GM23338 (cell line): ENCODE results near the gene CDK14. TPM values are rescaled to one million over a fixed set of nuclear protein-coding genes. Genes with fewer than 3 reads are reported as not detected.

Source experiments
- ATAC-seq: fragments of 200-7000 bp; cut with Tn5 transposase; 3 replicates; pipeline ENCODE4 v1.9.1; 2020
- DNase-seq: peaks from one replicate; pipeline ENCODE4 v3.0.0-alpha.2; 2015; ENCODE audit warnings: low spot score
- H2AFZ ChIP-seq: fragments of 200-600 bp; sonication (generic); 2 replicates; pipeline ENCODE4 v1.8.0; 2016; ENCODE audit warnings: antibody characterized with exemption, mild to moderate bottlenecking, moderate library complexity
- H3F3A ChIP-seq: fragments of 200-600 bp; sonication (generic); replicated peaks from 2 replicates; pipeline ENCODE4 v1.8.0; 2017; ENCODE audit warnings: antibody characterized with exemption, mixed run types, low read depth
- H3K27ac ChIP-seq: fragments of 200-600 bp; sonication (generic); 2 replicates; pipeline ENCODE4 v1.6.1; 2016; ENCODE audit warnings: low read depth
- H3K27me3 ChIP-seq: fragments of 200-600 bp; sonication (generic); 2 replicates; pipeline ENCODE4 v1.8.0; 2016; ENCODE audit warnings: mild to moderate bottlenecking, mixed run types, moderate library complexity; ENCODE audit not compliant: insufficient read depth
- H3K36me3 ChIP-seq: fragments of 200-600 bp; sonication (generic); 2 replicates; pipeline ENCODE4 v1.8.0; 2016; ENCODE audit warnings: mild to moderate bottlenecking; ENCODE audit not compliant: insufficient read depth
- H3K4me1 ChIP-seq: fragments of 200-600 bp; sonication (generic); 2 replicates; pipeline ENCODE4 v1.8.0; 2016; ENCODE audit warnings: mild to moderate bottlenecking, moderate library complexity; ENCODE audit not compliant: insufficient read depth
- H3K4me2 ChIP-seq: fragments of 200-600 bp; sonication (generic); 2 replicates; pipeline ENCODE4 v1.7.1; 2017; ENCODE audit warnings: mixed run types
- H3K4me3 ChIP-seq: fragments of 200-600 bp; sonication (generic); 2 replicates; pipeline ENCODE4 v1.6.1; 2016; ENCODE audit warnings: mixed run types
- H3K79me2 ChIP-seq: fragments of 200-600 bp; sonication (generic); replicated peaks from 2 replicates; pipeline ENCODE4 v1.8.0; 2017; ENCODE audit warnings: mild to moderate bottlenecking; ENCODE audit not compliant: insufficient read depth
- H3K9me2 ChIP-seq: fragments of 200-600 bp; sonication (generic); 2 replicates; pipeline ENCODE4 v1.8.0; 2017; ENCODE audit not compliant: insufficient read depth
- H4K20me1 ChIP-seq: fragments of 200-600 bp; sonication (generic); replicated peaks from 2 replicates; pipeline ENCODE4 v1.8.0; 2017; ENCODE audit warnings: mild to moderate bottlenecking; ENCODE audit not compliant: insufficient read depth
- H3K27ac Mint-ChIP-seq: 2 replicates; pipeline ENCODE4 v1.8.0; 2020; ENCODE audit warnings: inconsistent platforms, mild to moderate bottlenecking, moderate library complexity, mixed read lengths
- H3K27me3 Mint-ChIP-seq: 3 replicates; pipeline ENCODE4 v1.8.0; 2022; ENCODE audit warnings: low read depth, mild to moderate bottlenecking, moderate library complexity, mixed read lengths, inconsistent platforms; ENCODE audit not compliant: insufficient read depth, poor library complexity
- H3K36me3 Mint-ChIP-seq: 3 replicates; pipeline ENCODE4 v1.8.0; 2021; ENCODE audit warnings: low read depth, mild to moderate bottlenecking, inconsistent platforms, moderate library complexity, mixed read lengths
- H3K4me1 Mint-ChIP-seq: 3 replicates; pipeline ENCODE4 v1.8.0; 2020; ENCODE audit warnings: mild to moderate bottlenecking, inconsistent platforms, mixed read lengths
- H3K4me3 Mint-ChIP-seq: 3 replicates; pipeline ENCODE4 v1.8.0; 2021; ENCODE audit warnings: moderate library complexity, mild to moderate bottlenecking, inconsistent platforms, mixed read lengths
- H3K9me3 Mint-ChIP-seq: 3 replicates; pipeline ENCODE4 v1.8.0; 2020; ENCODE audit warnings: moderate library complexity, mild to moderate bottlenecking, inconsistent platforms, mixed read lengths
- CREB1 ChIP-seq: fragments of 250-450 bp; sonication (Bioruptor Pico); IDR thresholded peaks from 2 replicates; pipeline ENCODE4 v1.5.0; 2020; ENCODE audit warnings: low read depth, mild to moderate bottlenecking, moderate library complexity
- CTCF ChIP-seq, 2 experiments: fragments of 200-600 bp in 1 of 2; sonication (generic) in 1 of 2; conservative IDR thresholded peaks; 2 replicates each; pipeline versions ENCODE4 v1.5.1 to v1.6.1; 2016 to 2017; ENCODE audit warnings: antibody characterized with exemption in 2 of 2, low read depth in 2 of 2, mild to moderate bottlenecking in 2 of 2, moderate library complexity in 1 of 2
- ETS1 ChIP-seq: IDR thresholded peaks from 2 replicates; pipeline ENCODE4 v1.6.1; 2016; ENCODE audit warnings: antibody characterized with exemption
- EZH2 ChIP-seq: fragments of 200-600 bp; sonication (generic); IDR thresholded peaks from one replicate; pipeline ENCODE4 v1.8.0; 2017; ENCODE audit warnings: antibody characterized with exemption, mild to moderate bottlenecking, low read depth; ENCODE audit not compliant: unreplicated experiment
- EZH2phosphoT487 ChIP-seq: fragments of 200-600 bp; sonication (generic); IDR thresholded peaks from one replicate; pipeline ENCODE4 v1.8.1; 2018; ENCODE audit warnings: antibody characterized with exemption; ENCODE audit not compliant: unreplicated experiment
- JUNB ChIP-seq: IDR thresholded peaks from one replicate; pipeline ENCODE4 v1.6.1; 2016; ENCODE audit warnings: antibody characterized with exemption; ENCODE audit not compliant: unreplicated experiment
- NANOG ChIP-seq: IDR thresholded peaks from 2 replicates; pipeline ENCODE4 v1.6.1; 2016; ENCODE audit warnings: antibody characterized with exemption, borderline replicate concordance
- POLR2AphosphoS5 ChIP-seq: IDR thresholded peaks from 2 replicates; pipeline ENCODE4 v1.6.1; 2016; ENCODE audit warnings: antibody characterized with exemption, low read depth
- REST ChIP-seq: IDR thresholded peaks from one replicate; pipeline ENCODE4 v1.6.1; 2018; ENCODE audit warnings: antibody characterized with exemption; ENCODE audit not compliant: unreplicated experiment
- STAT1 ChIP-seq: IDR thresholded peaks from one replicate; pipeline ENCODE4 v1.6.1; 2016; ENCODE audit warnings: antibody characterized with exemption; ENCODE audit not compliant: unreplicated experiment
- ZNF114 ChIP-seq: fragments of 250-450 bp; sonication (Bioruptor Pico); IDR thresholded peaks from 2 replicates; pipeline ENCODE4 v1.5.0; 2020; ENCODE audit warnings: mild to moderate bottlenecking, moderate library complexity
- ZNF331 ChIP-seq: fragments of 250-450 bp; sonication (Bioruptor Pico); IDR thresholded peaks from 2 replicates; pipeline ENCODE4 v1.5.0; 2020; ENCODE audit warnings: low read depth, mild to moderate bottlenecking, moderate library complexity
- ZNF462 ChIP-seq: fragments of 250-450 bp; sonication (Bioruptor Pico); IDR thresholded peaks from 2 replicates; pipeline ENCODE4 v1.5.0; 2020; ENCODE audit warnings: mild to moderate bottlenecking, moderate library complexity
- polyA plus RNA-seq: library from polyadenylated mRNA; unstranded; fragments of >200 nt; fragmentation: Nextera tagmentation; extraction: Ambion mirVana; gene quantifications from 2 replicates; pipeline ENCODE4 v1.2.1, GENCODE V29; 2016
- total RNA-seq: library from RNA; depleted of rRNA; stranded (reverse); fragments of >200 nt; shearing (Covaris generic); gene quantifications from 2 replicates; pipeline ENCODE4 v1.2.3, GENCODE V29; 2014

The CDK14 gene
- total and polyA plus RNA-seq, 2 experiments from 2014 or later, result 11.2 to 24.0 TPM

GRCh38 chr7:90832726-90833125 lies 236.6 kb downstream of the CDK14 start:
- Histone ChIP-seq H3K27ac (no peak overlapping the region), H3K27me3 (no peaks in the 10 kb centered on the region), H3K4me2 (no peak overlapping the region), H3K79me2 (no peaks in the 10 kb centered on the region), H3K4me1 (peaks cover 14% of the 10 kb centered on the region; the same call in 1 of the 2 replicates), H4K20me1 (no peaks in the 10 kb centered on the region; the same call in 1 of the 2 replicates), H3K36me3 (no peaks in the 10 kb centered on the region), H3K9me2 (0 out of 2 replicates have a peak, but pooled peaks cover 3% of the 10 kb centered on the region), H3F3A (no peaks in the 10 kb centered on the region), H3K4me3 (no peak overlapping the region), H2AFZ (no peak overlapping the region)
- Mint-ChIP-seq H3K4me3 (no peak overlapping the region), H3K4me1 (peaks cover 16% of the 10 kb centered on the region), H3K27ac (no peak overlapping the region), H3K36me3 (peaks cover 42% of the 10 kb centered on the region), H3K9me3 (peaks cover 31% of the 10 kb centered on the region), H3K27me3 (peaks cover 7% of the 10 kb centered on the region)
- ATAC-seq (no peak), DNase-seq (no peak)
- no peak for TF ChIP-seq EZH2
- TF ChIP-seq ZNF114 (CRISPR knock-in tag), result no peak
- no peak for TF ChIP-seq STAT1
- no peak for TF ChIP-seq NANOG
- TF ChIP-seq JUNB, result no peak
- TF ChIP-seq EZH2phosphoT487, result no peak
- no peak for TF ChIP-seq CTCF (conservative IDR thresholded peaks at IDR 0.05; ENCODE audit: low read depth in 2 of 2)
- no peak for TF ChIP-seq ZNF331 (CRISPR knock-in tag)
- no peak for TF ChIP-seq REST
- no peak for TF ChIP-seq POLR2AphosphoS5
- TF ChIP-seq CREB1 (CRISPR knock-in tag), result no peak
- TF ChIP-seq ETS1, result no peak
- no peak for TF ChIP-seq ZNF462 (CRISPR knock-in tag)
